ENCODE results near the gene TAGLN2.

- TF ChIP-seq CTCF (IDR thresholded peaks at IDR 0.05) (no peak), POLR2A (IDR thresholded peaks at IDR 0.05) (no peak)
These were observed 10.5 kb upstream of the TAGLN2 start for GRCh38 chr1:159935719-159936272.
